Activated T-cell treated with anti-CD3 and anti-CD28 coated beads, Interleukin-2, amount 50 U/mL, for 4 hours (primary cell): ENCODE measurements around the gene SAMD7. TPM values are rescaled to one million over a fixed set of nuclear protein-coding genes. Genes with fewer than 3 reads are reported as not detected.

Source experiments
- ATAC-seq, 2 donors: fragments of 200-7000 bp; cut with Tn5 transposase; one replicate each; pipeline ENCODE4 v1.10.0; 2021
- DNase-seq: peaks from one replicate; pipeline ENCODE4 v3.0.0-alpha.2; 2020
- H3K27me3 Mint-ChIP-seq: one replicate; pipeline ENCODE4 v1.8.0; 2021; ENCODE audit warnings: low read depth, mixed read lengths
- H3K36me3 Mint-ChIP-seq: one replicate; pipeline ENCODE4 v1.8.0; 2022; ENCODE audit warnings: mixed read lengths; ENCODE audit not compliant: insufficient read depth
- H3K4me1 Mint-ChIP-seq: one replicate; pipeline ENCODE4 v1.8.0; 2021; ENCODE audit warnings: low read depth, mixed read lengths
- H3K4me3 Mint-ChIP-seq: one replicate; pipeline ENCODE4 v1.8.0; 2021; ENCODE audit warnings: mild to moderate bottlenecking, moderate library complexity, mixed read lengths
- H3K9me3 Mint-ChIP-seq: one replicate; pipeline ENCODE4 v1.8.0; 2021; ENCODE audit warnings: mixed read lengths
- total RNA-seq, 3 donors: library from RNA; stranded (reverse); gene quantifications; one replicate each; pipeline ENCODE4 v1.2.1, GENCODE V29; 2021

The SAMD7 gene
- total RNA-seq, 3 donors from 2014 or later = not detected

- H3K36me3 Mint-ChIP-seq = no peaks in the 10 kb centered on the region
- H3K4me1 Mint-ChIP-seq = no peaks in the 10 kb centered on the region
- no peaks in the 10 kb centered on the region for H3K27me3 Mint-ChIP-seq
- no peak overlapping the region for H3K4me3 Mint-ChIP-seq
- no peak for DNase-seq
- no peaks in the 10 kb centered on the region for H3K9me3 Mint-ChIP-seq
- no peak for ATAC-seq
Measured at GRCh38 chr3:169891886-169892285, 19.5 kb upstream of the SAMD7 start.

GRCh38 chr3:169894110-169894509 is 17.3 kb upstream of the SAMD7 start:
- H3K9me3 Mint-ChIP-seq = no peaks in the 10 kb centered on the region
- ATAC-seq = no peak
- no peak for DNase-seq
- H3K4me3 Mint-ChIP-seq = no peak overlapping the region
- H3K4me1 Mint-ChIP-seq = no peaks in the 10 kb centered on the region
- no peaks in the 10 kb centered on the region for H3K36me3 Mint-ChIP-seq
- no peaks in the 10 kb centered on the region for H3K27me3 Mint-ChIP-seq

- ATAC-seq = no peak
- H3K4me3 Mint-ChIP-seq = no peak overlapping the region
- H3K36me3 Mint-ChIP-seq = no peaks in the 10 kb centered on the region
- H3K4me1 Mint-ChIP-seq = no peaks in the 10 kb centered on the region
- no peaks in the 10 kb centered on the region for H3K27me3 Mint-ChIP-seq
- H3K9me3 Mint-ChIP-seq = no peaks in the 10 kb centered on the region
- no peak for DNase-seq
Measured at GRCh38 chr3:169895072-169895471, 16.3 kb upstream of the SAMD7 start.

GRCh38 chr3:169897284-169897683 is 14.1 kb upstream of the SAMD7 start:
- H3K9me3 Mint-ChIP-seq = peaks cover 13% of the 10 kb centered on the region
- DNase-seq (no peak), ATAC-seq (no peak)
- H3K4me1 Mint-ChIP-seq = no peaks in the 10 kb centered on the region
- H3K4me3 Mint-ChIP-seq = no peak overlapping the region
- H3K27me3 Mint-ChIP-seq = no peaks in the 10 kb centered on the region
- H3K36me3 Mint-ChIP-seq = peaks cover 2% of the 10 kb centered on the region

GRCh38 chr3:169901453-169901852 is 9.9 kb upstream of the SAMD7 start:
- peaks cover 2% of the 10 kb centered on the region for H3K36me3 Mint-ChIP-seq
- no peaks in the 10 kb centered on the region for H3K4me1 Mint-ChIP-seq
- H3K27me3 Mint-ChIP-seq = no peaks in the 10 kb centered on the region
- no peak overlapping the region for H3K4me3 Mint-ChIP-seq
- ATAC-seq = no peak
- no peak for DNase-seq
- H3K9me3 Mint-ChIP-seq = peaks cover 13% of the 10 kb centered on the region

GRCh38 chr3:169905404-169905803 is 6.0 kb upstream of the SAMD7 start:
- ATAC-seq (no peak), DNase-seq (no peak)
- Mint-ChIP-seq H3K9me3 (peaks cover 12% of the 10 kb centered on the region), H3K36me3 (peaks cover 2% of the 10 kb centered on the region), H3K4me1 (no peaks in the 10 kb centered on the region), H3K4me3 (no peak overlapping the region), H3K27me3 (no peaks in the 10 kb centered on the region)

- H3K4me1 Mint-ChIP-seq = no peaks in the 10 kb centered on the region
- H3K27me3 Mint-ChIP-seq = no peaks in the 10 kb centered on the region
- H3K9me3 Mint-ChIP-seq = no peaks in the 10 kb centered on the region
- H3K36me3 Mint-ChIP-seq = no peaks in the 10 kb centered on the region
- H3K4me3 Mint-ChIP-seq = no peak overlapping the region
- ATAC-seq = no peak
- no peak for DNase-seq
Measured at GRCh38 chr3:169907476-169907875, 3.9 kb upstream of the SAMD7 start.

GRCh38 chr3:169907944-169908343 is 3.4 kb upstream of the SAMD7 start:
- no peaks in the 10 kb centered on the region for H3K4me1 Mint-ChIP-seq
- no peak for DNase-seq
- no peak overlapping the region for H3K4me3 Mint-ChIP-seq
- ATAC-seq = no peak
- no peaks in the 10 kb centered on the region for H3K27me3 Mint-ChIP-seq
- no peaks in the 10 kb centered on the region for H3K36me3 Mint-ChIP-seq
- no peaks in the 10 kb centered on the region for H3K9me3 Mint-ChIP-seq

- Mint-ChIP-seq H3K9me3 (no peaks in the 10 kb centered on the region), H3K36me3 (no peaks in the 10 kb centered on the region), H3K4me1 (no peaks in the 10 kb centered on the region), H3K4me3 (no peak overlapping the region), H3K27me3 (no peaks in the 10 kb centered on the region)
- no peak for DNase-seq
- no peak for ATAC-seq
Measured at GRCh38 chr3:169913323-169913722, 2.0 kb downstream of the SAMD7 start.

- H3K27me3 Mint-ChIP-seq = no peaks in the 10 kb centered on the region
- no peak for ATAC-seq
- no peaks in the 10 kb centered on the region for H3K4me1 Mint-ChIP-seq
Measured at GRCh38 chr3:169914321-169914720, 2.9 kb downstream of the SAMD7 start.

GRCh38 chr3:169923189-169923588 is 11.8 kb downstream of the SAMD7 start:
- H3K9me3 Mint-ChIP-seq = no peaks in the 10 kb centered on the region
- no peak overlapping the region for H3K4me3 Mint-ChIP-seq
- H3K4me1 Mint-ChIP-seq = no peaks in the 10 kb centered on the region
- H3K27me3 Mint-ChIP-seq = peaks cover 4% of the 10 kb centered on the region
- DNase-seq (no peak), ATAC-seq (no peak)
- no peaks in the 10 kb centered on the region for H3K36me3 Mint-ChIP-seq

More at GRCh38 chr3:169914321-169914720, 2.9 kb downstream of the SAMD7 start:
- H3K36me3 Mint-ChIP-seq = no peaks in the 10 kb centered on the region
- no peak overlapping the region for H3K4me3 Mint-ChIP-seq
- no peaks in the 10 kb centered on the region for H3K9me3 Mint-ChIP-seq
- DNase-seq = no peak

GRCh38 chr3:169923831-169924230 is 12.5 kb downstream of the SAMD7 start:
- Mint-ChIP-seq H3K4me3 (no peak overlapping the region), H3K36me3 (no peaks in the 10 kb centered on the region), H3K9me3 (no peaks in the 10 kb centered on the region), H3K4me1 (no peaks in the 10 kb centered on the region), H3K27me3 (peaks cover 4% of the 10 kb centered on the region)
- ATAC-seq (no peak), DNase-seq (no peak)

- Mint-ChIP-seq H3K27me3 (peaks cover 13% of the 10 kb centered on the region), H3K36me3 (no peaks in the 10 kb centered on the region), H3K4me1 (peaks cover 4% of the 10 kb centered on the region), H3K9me3 (no peaks in the 10 kb centered on the region), H3K4me3 (no peak overlapping the region)
- no peak for DNase-seq
- ATAC-seq = no peak
Measured at GRCh38 chr3:169929830-169930519, 18.6 kb downstream of the SAMD7 start.

- Mint-ChIP-seq H3K36me3 (no peaks in the 10 kb centered on the region), H3K9me3 (no peaks in the 10 kb centered on the region), H3K4me1 (peaks cover 4% of the 10 kb centered on the region), H3K27me3 (peaks cover 13% of the 10 kb centered on the region), H3K4me3 (no peak overlapping the region)
- DNase-seq (no peak), ATAC-seq (no peak)
Measured at GRCh38 chr3:169930843-169931242, 19.5 kb downstream of the SAMD7 start.

- H3K4me1 Mint-ChIP-seq = peaks cover 4% of the 10 kb centered on the region
- no peaks in the 10 kb centered on the region for H3K9me3 Mint-ChIP-seq
- H3K27me3 Mint-ChIP-seq = peaks cover 11% of the 10 kb centered on the region
- DNase-seq (no peak), ATAC-seq (no peak)
- no peaks in the 10 kb centered on the region for H3K36me3 Mint-ChIP-seq
- no peak overlapping the region for H3K4me3 Mint-ChIP-seq
Measured at GRCh38 chr3:169931747-169932520, 20.6 kb downstream of the SAMD7 start.
